Epithelial cell of alveolus of lung (primary cell): ENCODE measurements around the gene TAP2. TPM values are rescaled to one million over a fixed set of nuclear protein-coding genes. Genes with fewer than 3 reads are reported as not detected.

ENCODE experiments used
- total RNA-seq: library from RNA; depleted of rRNA; stranded (reverse); fragments of >200 nt; gene quantifications from 2 replicates; pipeline ENCODE4 v1.2.1, GENCODE V29; 2015

Gene TAP2
- 6.6 and 7.8 TPM in 2 replicates for total RNA-seq

GRCh38 chr6:32838114-32838958 is at the start of gene TAP2:
TSS of gene TAP2 (minus strand) at chr6:32838739. CDS start at chr6:32838233, 506 bp downstream.

GRCh38 chr6:32853541-32854375 is 15.2 kb upstream of the TAP2 start, which contains the start of the genes PSMB9 and TAP1:
TSS of gene PSMB9 (plus strand) at chr6:32854192. CDS start at chr6:32854230, 38 bp downstream.
TSS of gene TAP1 (minus strand) at chr6:32853704. CDS start at chr6:32853636, 68 bp downstream.

GRCh38 chr6:32843979-32844838 is 5.7 kb upstream of the TAP2 start, which contains the start of gene PSMB8:
TSS of gene PSMB8 (minus strand) at chr6:32844047. CDS start at chr6:32843996, 51 bp downstream.

GRCh38 chr6:32816746-32817204 is 21.8 kb downstream of the TAP2 start, which contains the start of gene HLA-DOB:
TSS of gene HLA-DOB (minus strand) at chr6:32817002. CDS start at chr6:32816951, 51 bp downstream.

Other genes starting within 250 kb of the TAP2 start
- gene HLA-DRB1, start 248.9 kb downstream of the TAP2 start, total RNA-seq, result not detected in 2 replicates
- gene HLA-DQA1, start 201.3 kb downstream of the TAP2 start, total RNA-seq, result not detected in 2 replicates
- 0.13 and 0.32 TPM in 2 replicates for gene HLA-DQB1, start 172.1 kb downstream of the TAP2 start, total RNA-seq
- not detected in 2 replicates for gene HLA-DQA2, start 97.3 kb downstream of the TAP2 start, total RNA-seq
- not detected in 2 replicates for gene HLA-DQB2, start 75.2 kb downstream of the TAP2 start, total RNA-seq
- gene HLA-DOB, start 21.7 kb downstream of the TAP2 start, total RNA-seq, result 0.16 and 0.26 TPM in 2 replicates
- 44.0 and 73.2 TPM in 2 replicates for gene PSMB8, start 5.3 kb upstream of the TAP2 start, total RNA-seq
- 21.0 and 48.4 TPM in 2 replicates for gene TAP1, start 15.0 kb upstream of the TAP2 start, total RNA-seq
- 7.8 and 43.2 TPM in 2 replicates for gene PSMB9, start 15.5 kb upstream of the TAP2 start, total RNA-seq
- gene HLA-DMB, start 102.3 kb upstream of the TAP2 start, total RNA-seq, result 4.6 TPM in 1 of 2 replicates, not detected in the other
- gene HLA-DMA, start 114.4 kb upstream of the TAP2 start, total RNA-seq, result 1.0 and 9.3 TPM in 2 replicates
- 68.0 and 115 TPM in 2 replicates for gene BRD2, start 129.9 kb upstream of the TAP2 start, total RNA-seq
- gene HLA-DOA, start 170.9 kb upstream of the TAP2 start, total RNA-seq, result 0.16 TPM in 1 of 2 replicates, not detected in the other
- gene HLA-DPA1, start 234.9 kb upstream of the TAP2 start, total RNA-seq, result 1.3 and 1.8 TPM in 2 replicates
- 20.7 and 48.1 TPM in 2 replicates for gene HLA-DPB1, start 237.3 kb upstream of the TAP2 start, total RNA-seq